ENCODE measurements around the gene LY6G5C. TPM values are rescaled to one million over a fixed set of nuclear protein-coding genes. Genes with fewer than 3 reads are reported as not detected.

Gene LY6G5C
- total and polyA plus RNA-seq, 2 of the 13 experiments (the other 11 are each of a cell fraction or from before 2014, with no cell fraction given): 0.33 to 0.55 TPM

GRCh38 chr6:31655349-31656237 is 25.3 kb downstream of the LY6G5C start, which contains the start of gene APOM (continued):
- TF ChIP-seq XBP1 (CRISPR knock-in tag; IDR thresholded peaks at IDR 0.05): peak; percentile 62; the same call in 1 of the 2 replicates
- no peak for TF ChIP-seq DNMT1 (CRISPR knock-in tag; IDR thresholded peaks at IDR 0.05)
- TF ChIP-seq GABPA (IDR thresholded peaks at IDR 0.05; ENCODE audit: low read depth, low read length): no peak
- no peak for TF ChIP-seq GABPA (CRISPR knock-in tag; IDR thresholded peaks at IDR 0.05; ENCODE audit: low read depth)
- TF ChIP-seq ZNF367 (CRISPR knock-in tag; IDR thresholded peaks at IDR 0.05; ENCODE audit: borderline replicate concordance): peak; percentile 73; the same call in 1 of the 2 replicates
- TF ChIP-seq ZBTB7A (CRISPR knock-in tag; IDR thresholded peaks at IDR 0.05): peak; percentile 84
- TF ChIP-seq NR3C1 (CRISPR knock-in tag; IDR thresholded peaks at IDR 0.05): no peak
- TF ChIP-seq ATF3 (CRISPR knock-in tag; IDR thresholded peaks at IDR 0.05): 0 out of 2 replicates have a peak, but pooled peaks have one; percentile 24
- no peak for TF ChIP-seq ARNT (IDR thresholded peaks at IDR 0.05)
- TF ChIP-seq ZBTB42 (CRISPR knock-in tag; IDR thresholded peaks at IDR 0.05): 0 out of 2 replicates have a peak, but pooled peaks have one; percentile 70
- TF ChIP-seq ZSCAN12 (CRISPR knock-in tag; IDR thresholded peaks at IDR 0.05): no peak
- TF ChIP-seq THAP8 (CRISPR knock-in tag; IDR thresholded peaks at IDR 0.05; ENCODE audit: borderline replicate concordance): 0 out of 2 replicates have a peak, but pooled peaks have one; percentile 74
- TF ChIP-seq PLRG1 (conservative IDR thresholded peaks at IDR 0.05): no peak
- TF ChIP-seq ZNF256 (CRISPR knock-in tag; conservative IDR thresholded peaks at IDR 0.05): peak; percentile 84; the same call in 1 of the 2 replicates
- TF ChIP-seq PTBP1 (IDR thresholded peaks at IDR 0.05; ENCODE audit: low read depth, low read length, poor library complexity, severe bottlenecking): no peak
- peak; percentile 99 for TF ChIP-seq ZNF614 (CRISPR knock-in tag; IDR thresholded peaks at IDR 0.05; ENCODE audit: borderline replicate concordance)
- TF ChIP-seq RBM39 (IDR thresholded peaks at IDR 0.05; ENCODE audit: low read depth, low read length, poor library complexity, severe bottlenecking): no peak
- no peak; the same call in 1 of the 2 replicates for TF ChIP-seq ZNF232 (CRISPR knock-in tag; IDR thresholded peaks at IDR 0.05; ENCODE audit: borderline replicate concordance)
- TF ChIP-seq BHLHE40 (IDR thresholded peaks at IDR 0.05; ENCODE audit: low read length): peak; percentile 57; the same call in 1 of the 2 replicates
- TF ChIP-seq ZNF354B (CRISPR knock-in tag; IDR thresholded peaks at IDR 0.05): peak; percentile 97; the same call in 1 of the 2 replicates
- no peak for TF ChIP-seq ZNF737 (CRISPR knock-in tag; IDR thresholded peaks at IDR 0.05; ENCODE audit: borderline replicate concordance)
- no peak for TF ChIP-seq NFRKB (IDR thresholded peaks at IDR 0.05)
- no peak for TF ChIP-seq MTF2 (CRISPR knock-in tag; IDR thresholded peaks at IDR 0.05; ENCODE audit: borderline replicate concordance)
- no peak for TF ChIP-seq GTF2F1 (IDR thresholded peaks at IDR 0.05; ENCODE audit: low read length)
- no peak for TF ChIP-seq NCOA5 (CRISPR knock-in tag; IDR thresholded peaks at IDR 0.05)
- TF ChIP-seq HOXA5 (CRISPR knock-in tag; IDR thresholded peaks at IDR 0.05): peak; percentile 69; the same call in 1 of the 2 replicates
- no peak; the same call in 1 of the 2 replicates for TF ChIP-seq ZNF292 (CRISPR knock-in tag; IDR thresholded peaks at IDR 0.05; ENCODE audit: borderline replicate concordance, low read depth)
- TF ChIP-seq KDM3A (CRISPR knock-in tag; IDR thresholded peaks at IDR 0.05; ENCODE audit: low read depth): no peak; the same call in 1 of the 2 replicates
- TF ChIP-seq RORA (CRISPR knock-in tag; IDR thresholded peaks at IDR 0.05): no peak
- no peak for TF ChIP-seq MZF1 (CRISPR knock-in tag; IDR thresholded peaks at IDR 0.05; ENCODE audit: borderline replicate concordance)
- no peak; the same call in 1 of the 2 replicates for TF ChIP-seq ZNF839 (CRISPR knock-in tag; IDR thresholded peaks at IDR 0.05; ENCODE audit: borderline replicate concordance)
- TF ChIP-seq ATF7 (IDR thresholded peaks at IDR 0.05): peak; percentile 31
- TF ChIP-seq ATF7 (CRISPR knock-in tag; IDR thresholded peaks at IDR 0.05): peak; percentile 42; the same call in 1 of the 2 replicates
- no peak for TF ChIP-seq ATRX (CRISPR knock-in tag; IDR thresholded peaks at IDR 0.05; ENCODE audit: borderline replicate concordance)
